Mononuclear cell (primary cell): Measurements from ENCODE around the gene BCL11B. TPM values are rescaled to one million over a fixed set of nuclear protein-coding genes. Genes with fewer than 3 reads are reported as not detected.
"Not testable (repeated sequence)": the region's sequence is repeated elsewhere in the genome, so short reads cannot be mapped to it uniquely, and the experiment has no call there.

Source experiments
- H3K27me3 ChIP-seq: 2 replicates; pipeline ENCODE4 v1.6.0; 2011; ENCODE audit warnings: low read length, control low read depth; ENCODE audit not compliant: insufficient read depth
- H3K4me1 ChIP-seq: 2 replicates; pipeline ENCODE4 v1.5.1; 2011; ENCODE audit warnings: mild to moderate bottlenecking, low read length, control low read depth; ENCODE audit not compliant: insufficient read depth
- H3K4me3 ChIP-seq: 2 replicates; pipeline ENCODE4 v1.5.1; 2011; ENCODE audit warnings: mild to moderate bottlenecking, low read length, moderate library complexity
- H3K9me3 ChIP-seq: 2 replicates; pipeline ENCODE4 v1.5.1; 2011; ENCODE audit warnings: low read depth, mild to moderate bottlenecking, control low read depth, low read length
- total RNA-seq: library from RNA; depleted of rRNA; stranded (reverse); fragments of >200 nt; gene quantifications from one replicate; pipeline ENCODE4 v1.2.3, GENCODE V29; 2012

The BCL11B gene
- total RNA-seq, 1 donor, result 101 TPM

- Histone ChIP-seq H3K9me3 (no peaks in the 10 kb centered on the region), H3K4me1 (peaks cover 91% of the 10 kb centered on the region), H3K27me3 (peaks cover 5% of the 10 kb centered on the region), H3K4me3 (no peak overlapping the region)
Observed at GRCh38 chr14:99233222-99234035, 38.6 kb downstream of the BCL11B start.

- Histone ChIP-seq H3K4me3 (no peak overlapping the region), H3K4me1 (peaks cover 91% of the 10 kb centered on the region), H3K9me3 (no peaks in the 10 kb centered on the region)
Observed at GRCh38 chr14:99232714-99233214, 39.2 kb downstream of the BCL11B start.

GRCh38 chr14:99231850-99232713 is 39.9 kb downstream of the BCL11B start:
- Histone ChIP-seq H3K4me3 (no peak overlapping the region), H3K9me3 (no peaks in the 10 kb centered on the region), H3K27me3 (peaks cover 5% of the 10 kb centered on the region), H3K4me1 (peaks cover 92% of the 10 kb centered on the region)

More at GRCh38 chr14:99232714-99233214, 39.2 kb downstream of the BCL11B start:
- peaks cover 5% of the 10 kb centered on the region for H3K27me3 ChIP-seq

DNA sequence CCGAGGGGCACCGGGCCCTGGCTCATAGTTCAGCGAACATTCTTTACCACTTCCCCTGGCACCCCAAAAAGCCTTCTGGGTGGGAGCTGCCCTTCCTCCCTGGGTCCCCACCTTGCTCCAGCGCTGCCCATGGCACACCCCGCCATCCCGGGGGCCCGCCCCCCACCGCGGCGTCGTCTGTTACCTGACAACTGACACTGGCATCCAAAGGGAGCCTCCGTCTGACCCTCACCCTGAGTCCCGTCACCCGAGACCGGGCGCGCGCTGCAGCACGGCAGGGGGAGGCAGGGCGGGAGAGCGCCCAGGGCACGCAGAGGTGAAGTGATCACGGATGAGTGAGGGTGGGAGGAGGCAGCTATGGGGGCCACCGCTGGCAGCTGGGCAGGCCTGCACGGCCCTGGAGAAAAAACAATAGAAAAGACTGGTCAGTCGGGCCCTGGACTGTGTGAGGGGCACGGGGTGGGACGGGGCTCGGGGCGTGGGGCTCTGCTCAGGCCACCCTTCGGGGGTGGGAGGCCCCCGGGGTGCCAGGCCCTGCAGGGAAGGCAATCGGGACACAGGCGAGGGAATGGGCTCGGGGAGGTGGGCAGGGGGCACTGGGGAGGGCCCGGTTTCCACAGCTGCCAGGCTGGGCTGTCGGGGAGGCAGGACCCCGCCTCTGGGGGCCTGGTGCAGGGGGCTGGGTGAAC is 40.7 kb downstream of the BCL11B start:
- Histone ChIP-seq H3K27me3 (peaks cover 5% of the 10 kb centered on the region), H3K4me3 (no peak overlapping the region), H3K4me1 (peaks cover 92% of the 10 kb centered on the region), H3K9me3 (no peaks in the 10 kb centered on the region)

GRCh38 chr14:99230208-99231151 is 41.5 kb downstream of the BCL11B start:
- Histone ChIP-seq H3K4me3 (no peak overlapping the region), H3K4me1 (peaks cover 92% of the 10 kb centered on the region), H3K9me3 (no peaks in the 10 kb centered on the region), H3K27me3 (peaks cover under 1% of the 10 kb centered on the region)

DNA sequence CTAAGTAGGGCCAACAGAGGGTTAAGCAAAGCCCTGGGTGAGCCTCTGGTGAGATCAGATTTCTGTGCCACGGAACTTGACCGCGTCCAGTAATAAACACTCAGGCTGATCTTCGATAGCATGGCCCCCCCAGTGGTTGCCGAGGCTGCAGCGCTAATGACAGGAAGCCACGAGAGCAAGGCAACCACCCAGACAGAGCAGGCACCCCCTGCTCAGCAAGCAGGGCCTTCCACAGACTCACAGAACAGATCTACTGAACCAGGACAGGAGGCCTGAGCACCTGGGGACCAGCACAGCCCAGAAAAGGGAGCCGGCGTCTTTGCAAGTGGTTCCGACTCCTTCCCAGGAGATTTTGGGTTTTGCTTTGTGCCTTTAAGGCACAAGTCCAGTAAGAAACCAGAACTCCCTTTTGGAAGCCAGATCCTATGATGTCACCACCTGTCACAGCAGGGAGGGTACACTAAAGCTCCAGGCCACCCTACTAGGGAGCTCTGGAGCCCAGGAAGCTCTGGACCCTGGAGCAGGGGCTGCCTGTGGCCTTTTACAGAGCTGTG is 42.3 kb downstream of the BCL11B start:
- Histone ChIP-seq H3K27me3 (no peaks in the 10 kb centered on the region), H3K4me3 (no peak overlapping the region), H3K9me3 (no peaks in the 10 kb centered on the region), H3K4me1 (peaks cover 93% of the 10 kb centered on the region)

- peaks cover 96% of the 10 kb centered on the region for H3K4me1 ChIP-seq
- not testable (repeated sequence) for H3K27me3 ChIP-seq, H3K9me3 ChIP-seq, H3K4me3 ChIP-seq
Observed at GRCh38 chr14:99228760-99229159, 43.2 kb downstream of the BCL11B start.

GRCh38 chr14:99226687-99227086 is 45.3 kb downstream of the BCL11B start:
- no peak overlapping the region for H3K4me3 ChIP-seq

GRCh38 chr14:99225436-99226203 is 46.4 kb downstream of the BCL11B start:
- H3K27me3 ChIP-seq, result no peaks in the 10 kb centered on the region
- peaks cover 86% of the 10 kb centered on the region for H3K4me1 ChIP-seq
- no peaks in the 10 kb centered on the region for H3K9me3 ChIP-seq
- no peak overlapping the region for H3K4me3 ChIP-seq

More at GRCh38 chr14:99226687-99227086, 45.3 kb downstream of the BCL11B start:
- Histone ChIP-seq H3K9me3 (no peaks in the 10 kb centered on the region), H3K27me3 (no peaks in the 10 kb centered on the region), H3K4me1 (peaks cover 88% of the 10 kb centered on the region)

- Histone ChIP-seq H3K27me3 (no peaks in the 10 kb centered on the region), H3K9me3 (no peaks in the 10 kb centered on the region), H3K4me3 (no peak overlapping the region), H3K4me1 (peaks cover 85% of the 10 kb centered on the region)
Observed at GRCh38 chr14:99224948-99225347, 47.0 kb downstream of the BCL11B start.

DNA sequence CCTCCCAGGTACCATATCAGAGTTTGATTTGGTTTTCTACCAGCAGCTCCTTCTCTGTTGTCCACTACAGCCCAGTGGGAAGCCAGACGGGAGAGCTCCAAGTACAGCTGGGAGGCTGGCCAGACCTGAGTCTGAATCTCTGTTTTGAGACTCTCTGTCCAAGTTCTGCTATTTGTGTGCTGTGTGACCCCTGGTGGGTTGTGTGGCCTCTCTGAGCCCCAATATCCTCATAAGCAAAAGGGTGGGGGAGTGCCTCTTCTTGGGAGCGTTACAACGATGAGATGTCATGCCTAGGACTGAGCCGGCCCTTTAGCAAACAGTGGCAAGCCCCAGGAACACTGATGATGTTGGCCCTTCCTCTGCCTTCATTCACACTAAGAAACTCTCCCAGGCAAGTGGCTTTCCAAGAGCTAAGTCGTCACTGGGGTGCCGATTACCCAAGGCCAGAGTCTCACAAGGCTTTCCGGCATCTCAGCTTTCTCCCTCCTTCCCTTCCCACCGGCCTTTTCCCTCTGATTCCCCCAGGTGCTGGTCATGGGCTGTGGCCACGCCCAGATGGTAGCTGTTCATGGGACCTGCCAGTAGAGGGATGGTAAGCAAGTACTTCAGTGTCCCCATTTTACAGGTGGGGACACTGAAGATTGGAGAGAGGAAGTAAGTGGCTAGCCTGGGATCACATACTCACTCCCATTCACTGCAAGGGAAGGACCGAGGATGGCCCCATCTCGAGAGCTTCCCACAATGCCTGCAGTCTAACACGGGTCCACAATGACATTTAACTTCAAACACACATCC is 47.7 kb downstream of the BCL11B start:
- Histone ChIP-seq H3K4me1 (peaks cover 83% of the 10 kb centered on the region), H3K9me3 (no peaks in the 10 kb centered on the region), H3K4me3 (no peak overlapping the region), H3K27me3 (no peaks in the 10 kb centered on the region)

DNA sequence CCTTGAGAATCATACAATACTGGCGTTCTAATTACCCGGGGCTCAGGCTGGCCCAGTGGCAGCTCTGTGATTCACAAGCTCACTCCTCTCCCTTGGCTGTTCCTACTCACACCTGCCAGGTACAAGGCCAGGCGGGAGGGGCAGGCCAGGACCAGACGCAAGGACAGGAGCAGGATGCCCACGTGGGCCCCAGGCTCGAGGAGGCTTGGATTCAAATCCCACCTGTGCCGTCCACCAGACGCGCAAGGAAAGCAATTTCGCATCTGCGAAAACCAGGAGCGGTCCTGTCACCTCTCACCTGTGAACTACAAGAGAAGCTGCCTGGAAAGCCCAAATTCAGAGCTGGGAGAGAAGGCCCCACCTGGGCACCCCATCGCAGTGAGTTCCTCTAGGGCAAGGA is 50.6 kb downstream of the BCL11B start:
- Histone ChIP-seq H3K27me3 (no peaks in the 10 kb centered on the region), H3K4me1 (peaks cover 73% of the 10 kb centered on the region), H3K4me3 (no peak overlapping the region), H3K9me3 (no peaks in the 10 kb centered on the region)
